Liver (tissue), 9 donors: Measurements from ENCODE around the gene MCU. TPM values are rescaled to one million over a fixed set of nuclear protein-coding genes. Genes with fewer than 3 reads are reported as not detected.

Experiments
- DNase-seq: peaks from one replicate; pipeline ENCODE4 v3.0.0-alpha.2; 2017; ENCODE audit warnings: low spot score
- H3K27ac ChIP-seq, 2 donors: one replicate each; pipeline ENCODE4 v1.7.0; 2013; ENCODE audit warnings: inconsistent platforms in 2 of 2, low read length in 2 of 2, control low read depth in 1 of 2, low read depth in 1 of 2, mild to moderate bottlenecking in 1 of 2
- H3K27me3 ChIP-seq, 4 donors: one replicate each; pipeline versions ENCODE4 v1.6.1 to v1.7.0; 2013; ENCODE audit warnings: low read length in 3 of 4, inconsistent platforms in 1 of 4, mild to moderate bottlenecking in 1 of 4, moderate library complexity in 1 of 4; ENCODE audit not compliant: control insufficient read depth in 4 of 4, insufficient read depth in 4 of 4
- H3K36me3 ChIP-seq, 4 donors: one replicate each; pipeline versions ENCODE4 v1.6.1 to v1.7.0; 2013; ENCODE audit warnings: low read length in 3 of 4, mild to moderate bottlenecking in 3 of 4, low read depth in 1 of 4, moderate library complexity in 1 of 4; ENCODE audit not compliant: control insufficient read depth in 4 of 4, insufficient read depth in 3 of 4
- H3K4me1 ChIP-seq, 4 donors: one replicate each; pipeline versions ENCODE4 v1.6.1 to v1.7.0; 2013; ENCODE audit warnings: low read length in 3 of 4, mild to moderate bottlenecking in 3 of 4, moderate library complexity in 1 of 4; ENCODE audit not compliant: control insufficient read depth in 4 of 4, insufficient read depth in 4 of 4
- H3K4me3 ChIP-seq, 3 donors: one replicate each; pipeline versions ENCODE4 v1.6.1 to v1.7.0; 2013; ENCODE audit warnings: low read length in 3 of 3, control low read depth in 1 of 3, low read depth in 1 of 3, mild to moderate bottlenecking in 1 of 3
- H3K9ac ChIP-seq, 2 donors: one replicate each; pipeline ENCODE4 v1.7.0; 2013; ENCODE audit warnings: low read length in 2 of 2, mild to moderate bottlenecking in 2 of 2, moderate library complexity in 2 of 2, control low read depth in 1 of 2, low read depth in 1 of 2
- H3K9me3 ChIP-seq, 4 donors: one replicate each; pipeline versions ENCODE4 v1.6.1 to v1.7.0; 2013; ENCODE audit warnings: low read length in 3 of 4; ENCODE audit not compliant: control insufficient read depth in 4 of 4
- EGR1 ChIP-seq, 2 donors: IDR thresholded peaks; 2 replicates each; pipeline ENCODE4 v1.6.1; 2016 to 2018; ENCODE audit warnings: antibody characterized with exemption in 2 of 2, low read depth in 2 of 2
- FOXA1 ChIP-seq: IDR thresholded peaks from 2 replicates; pipeline ENCODE4 v1.6.1; 2016; ENCODE audit warnings: antibody characterized with exemption
- FOXA2 ChIP-seq: IDR thresholded peaks from 2 replicates; pipeline ENCODE4 v1.6.1; 2016; ENCODE audit warnings: antibody characterized with exemption
- GABPA ChIP-seq, 2 donors: IDR thresholded peaks in 1 of 2; conservative IDR thresholded peaks in 1 of 2; 2 replicates each; pipeline ENCODE4 v1.6.1; 2016; ENCODE audit warnings: antibody characterized with exemption in 2 of 2, mild to moderate bottlenecking in 1 of 2, moderate library complexity in 1 of 2
- HNF4A ChIP-seq, 2 donors: conservative IDR thresholded peaks; 2 replicates each; pipeline ENCODE4 v1.6.1; 2016; ENCODE audit warnings: antibody characterized with exemption in 2 of 2, mild to moderate bottlenecking in 2 of 2
- HNF4G ChIP-seq: IDR thresholded peaks from 2 replicates; pipeline ENCODE4 v1.6.1; 2016; ENCODE audit warnings: antibody characterized with exemption
- JUND ChIP-seq, 2 donors: IDR thresholded peaks; 2 replicates each; pipeline ENCODE4 v1.6.1; 2016; ENCODE audit warnings: antibody characterized with exemption in 2 of 2
- NR2F2 ChIP-seq: IDR thresholded peaks from 2 replicates; pipeline ENCODE4 v1.6.1; 2016; ENCODE audit warnings: antibody characterized with exemption
- RAD21 ChIP-seq, 2 donors: IDR thresholded peaks; 2 replicates each; pipeline ENCODE4 v1.6.1; 2016; ENCODE audit warnings: antibody characterized with exemption in 2 of 2, mild to moderate bottlenecking in 2 of 2
- RXRA ChIP-seq, 2 donors: IDR thresholded peaks; 2 replicates each; pipeline ENCODE4 v1.6.1; 2017 to 2018; ENCODE audit warnings: antibody characterized with exemption in 2 of 2, mild to moderate bottlenecking in 1 of 2
- SP1 ChIP-seq: IDR thresholded peaks from 2 replicates; pipeline ENCODE4 v1.6.1; 2018; ENCODE audit warnings: antibody characterized with exemption, mild to moderate bottlenecking
- TAF1 ChIP-seq: conservative IDR thresholded peaks from 2 replicates; pipeline ENCODE4 v1.6.1; 2016; ENCODE audit warnings: antibody characterized with exemption, mild to moderate bottlenecking
- YY1 ChIP-seq: IDR thresholded peaks from 2 replicates; pipeline ENCODE4 v1.6.1; 2016; ENCODE audit warnings: antibody characterized with exemption, mild to moderate bottlenecking
- WGBS: extraction: QIAGEN DNeasy Blood & Tissue Kit; methylation state at CpG from one replicate; pipeline ENCODE4 v1.1.7; 2013; 5-methylcytosine and 5-hydroxymethylcytosine counted together
- polyA plus RNA-seq, 2 donors: library from polyadenylated mRNA; stranded (reverse) in 1 of 2; unstranded in 1 of 2; fragments of 200-250 nt in 1 of 2; fragments of >200 nt in 1 of 2; fragmentation: Nextera tagmentation in 1 of 2; extraction: Ambion mirVana in 1 of 2; gene quantifications; one replicate each; pipeline versions ENCODE4 v1.2.1 to v1.2.3, GENCODE V29; 2013 to 2015
- total RNA-seq, 2 donors: library from RNA; depleted of rRNA; stranded (reverse); fragments of >200 nt; gene quantifications; one replicate each; pipeline ENCODE4 v1.2.3, GENCODE V29; 2014
- TF ChIP-seq, protein P1 (sequence below): fragments of 150-350 bp; IDR thresholded peaks from 2 replicates; pipeline ENCODE4 v1.5.1; 2017; ENCODE audit warnings: improper control_type of control experiment, low read depth, low read length; ENCODE audit not compliant: missing input control
- TF ChIP-seq, protein P2 (sequence below): IDR thresholded peaks from 2 replicates; pipeline ENCODE4 v1.6.1; 2016; ENCODE audit warnings: antibody characterized with exemption
- TF ChIP-seq, protein P3 (sequence below): IDR thresholded peaks from 2 replicates; pipeline ENCODE4 v1.6.1; 2016; ENCODE audit warnings: antibody characterized with exemption
- TF ChIP-seq, protein P4 (sequence below): IDR thresholded peaks from 2 replicates; pipeline ENCODE4 v1.6.1; 2016; ENCODE audit warnings: antibody characterized with exemption, mild to moderate bottlenecking
- TF ChIP-seq, protein P5 (sequence below): IDR thresholded peaks from 2 replicates; pipeline ENCODE4 v1.6.1; 2016; ENCODE audit warnings: antibody characterized with exemption
- donor health status: healthy.
- donor health status: healthy.
- donor health status: healthy.
- donor health status: healthy.
- donor health status: healthy.

MCU gene
- total and polyA plus RNA-seq, 4 donors: 6.4 to 13.0 (median 8.8) TPM

DNA sequence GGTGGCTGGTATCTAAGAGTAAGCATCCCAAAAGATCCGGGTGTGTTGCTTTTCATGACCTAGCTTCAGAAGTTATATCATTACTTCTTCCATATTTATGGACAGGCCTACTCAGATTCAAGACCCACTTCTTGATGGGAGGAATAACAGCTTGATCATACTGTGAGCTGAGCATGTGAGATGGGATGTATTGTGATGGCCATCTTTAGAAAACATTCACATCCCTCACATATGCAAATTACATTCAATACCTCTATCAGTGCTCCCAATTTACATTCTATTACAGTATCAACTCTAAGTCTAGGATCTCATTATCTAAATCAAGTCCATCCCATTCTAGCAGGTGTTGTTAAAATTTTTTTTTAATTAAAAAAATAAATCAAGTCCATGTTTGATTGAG is 101.8 kb downstream of the MCU start:
- Histone ChIP-seq H3K4me3 (no peak overlapping the region), H3K27ac (no peak overlapping the region), H3K36me3 (no peaks in the 10 kb centered on the region), H3K9ac (no peak overlapping the region), H3K4me1 (no peaks in the 10 kb centered on the region), H3K9me3 (no peaks in the 10 kb centered on the region), H3K27me3 (no peaks in the 10 kb centered on the region)
- no peak for DNase-seq
- TF ChIP-seq, protein P1, sequence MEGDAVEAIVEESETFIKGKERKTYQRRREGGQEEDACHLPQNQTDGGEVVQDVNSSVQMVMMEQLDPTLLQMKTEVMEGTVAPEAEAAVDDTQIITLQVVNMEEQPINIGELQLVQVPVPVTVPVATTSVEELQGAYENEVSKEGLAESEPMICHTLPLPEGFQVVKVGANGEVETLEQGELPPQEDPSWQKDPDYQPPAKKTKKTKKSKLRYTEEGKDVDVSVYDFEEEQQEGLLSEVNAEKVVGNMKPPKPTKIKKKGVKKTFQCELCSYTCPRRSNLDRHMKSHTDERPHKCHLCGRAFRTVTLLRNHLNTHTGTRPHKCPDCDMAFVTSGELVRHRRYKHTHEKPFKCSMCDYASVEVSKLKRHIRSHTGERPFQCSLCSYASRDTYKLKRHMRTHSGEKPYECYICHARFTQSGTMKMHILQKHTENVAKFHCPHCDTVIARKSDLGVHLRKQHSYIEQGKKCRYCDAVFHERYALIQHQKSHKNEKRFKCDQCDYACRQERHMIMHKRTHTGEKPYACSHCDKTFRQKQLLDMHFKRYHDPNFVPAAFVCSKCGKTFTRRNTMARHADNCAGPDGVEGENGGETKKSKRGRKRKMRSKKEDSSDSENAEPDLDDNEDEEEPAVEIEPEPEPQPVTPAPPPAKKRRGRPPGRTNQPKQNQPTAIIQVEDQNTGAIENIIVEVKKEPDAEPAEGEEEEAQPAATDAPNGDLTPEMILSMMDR: no peak
- no peak for TF ChIP-seq RXRA (IDR thresholded peaks at IDR 0.05)
- TF ChIP-seq, protein P2, sequence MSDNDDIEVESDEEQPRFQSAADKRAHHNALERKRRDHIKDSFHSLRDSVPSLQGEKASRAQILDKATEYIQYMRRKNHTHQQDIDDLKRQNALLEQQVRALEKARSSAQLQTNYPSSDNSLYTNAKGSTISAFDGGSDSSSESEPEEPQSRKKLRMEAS: no peak
- TF ChIP-seq, protein P3, sequence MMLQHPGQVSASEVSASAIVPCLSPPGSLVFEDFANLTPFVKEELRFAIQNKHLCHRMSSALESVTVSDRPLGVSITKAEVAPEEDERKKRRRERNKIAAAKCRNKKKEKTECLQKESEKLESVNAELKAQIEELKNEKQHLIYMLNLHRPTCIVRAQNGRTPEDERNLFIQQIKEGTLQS: no peak
- no peak for TF ChIP-seq EGR1 (IDR thresholded peaks at IDR 0.05; ENCODE audit: low read depth in 2 of 2)
- TF ChIP-seq FOXA1: no peak
- TF ChIP-seq TAF1: no peak
- TF ChIP-seq NR2F2: no peak
- no peak for TF ChIP-seq GABPA (IDR thresholded peaks at IDR 0.05 in 1 of 2, conservative IDR thresholded peaks at IDR 0.05 in 1 of 2)
- no peak for TF ChIP-seq YY1
- TF ChIP-seq HNF4G: no peak
- TF ChIP-seq, protein P4, sequence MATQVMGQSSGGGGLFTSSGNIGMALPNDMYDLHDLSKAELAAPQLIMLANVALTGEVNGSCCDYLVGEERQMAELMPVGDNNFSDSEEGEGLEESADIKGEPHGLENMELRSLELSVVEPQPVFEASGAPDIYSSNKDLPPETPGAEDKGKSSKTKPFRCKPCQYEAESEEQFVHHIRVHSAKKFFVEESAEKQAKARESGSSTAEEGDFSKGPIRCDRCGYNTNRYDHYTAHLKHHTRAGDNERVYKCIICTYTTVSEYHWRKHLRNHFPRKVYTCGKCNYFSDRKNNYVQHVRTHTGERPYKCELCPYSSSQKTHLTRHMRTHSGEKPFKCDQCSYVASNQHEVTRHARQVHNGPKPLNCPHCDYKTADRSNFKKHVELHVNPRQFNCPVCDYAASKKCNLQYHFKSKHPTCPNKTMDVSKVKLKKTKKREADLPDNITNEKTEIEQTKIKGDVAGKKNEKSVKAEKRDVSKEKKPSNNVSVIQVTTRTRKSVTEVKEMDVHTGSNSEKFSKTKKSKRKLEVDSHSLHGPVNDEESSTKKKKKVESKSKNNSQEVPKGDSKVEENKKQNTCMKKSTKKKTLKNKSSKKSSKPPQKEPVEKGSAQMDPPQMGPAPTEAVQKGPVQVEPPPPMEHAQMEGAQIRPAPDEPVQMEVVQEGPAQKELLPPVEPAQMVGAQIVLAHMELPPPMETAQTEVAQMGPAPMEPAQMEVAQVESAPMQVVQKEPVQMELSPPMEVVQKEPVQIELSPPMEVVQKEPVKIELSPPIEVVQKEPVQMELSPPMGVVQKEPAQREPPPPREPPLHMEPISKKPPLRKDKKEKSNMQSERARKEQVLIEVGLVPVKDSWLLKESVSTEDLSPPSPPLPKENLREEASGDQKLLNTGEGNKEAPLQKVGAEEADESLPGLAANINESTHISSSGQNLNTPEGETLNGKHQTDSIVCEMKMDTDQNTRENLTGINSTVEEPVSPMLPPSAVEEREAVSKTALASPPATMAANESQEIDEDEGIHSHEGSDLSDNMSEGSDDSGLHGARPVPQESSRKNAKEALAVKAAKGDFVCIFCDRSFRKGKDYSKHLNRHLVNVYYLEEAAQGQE: no peak
- TF ChIP-seq FOXA2: no peak
- TF ChIP-seq, protein P5, sequence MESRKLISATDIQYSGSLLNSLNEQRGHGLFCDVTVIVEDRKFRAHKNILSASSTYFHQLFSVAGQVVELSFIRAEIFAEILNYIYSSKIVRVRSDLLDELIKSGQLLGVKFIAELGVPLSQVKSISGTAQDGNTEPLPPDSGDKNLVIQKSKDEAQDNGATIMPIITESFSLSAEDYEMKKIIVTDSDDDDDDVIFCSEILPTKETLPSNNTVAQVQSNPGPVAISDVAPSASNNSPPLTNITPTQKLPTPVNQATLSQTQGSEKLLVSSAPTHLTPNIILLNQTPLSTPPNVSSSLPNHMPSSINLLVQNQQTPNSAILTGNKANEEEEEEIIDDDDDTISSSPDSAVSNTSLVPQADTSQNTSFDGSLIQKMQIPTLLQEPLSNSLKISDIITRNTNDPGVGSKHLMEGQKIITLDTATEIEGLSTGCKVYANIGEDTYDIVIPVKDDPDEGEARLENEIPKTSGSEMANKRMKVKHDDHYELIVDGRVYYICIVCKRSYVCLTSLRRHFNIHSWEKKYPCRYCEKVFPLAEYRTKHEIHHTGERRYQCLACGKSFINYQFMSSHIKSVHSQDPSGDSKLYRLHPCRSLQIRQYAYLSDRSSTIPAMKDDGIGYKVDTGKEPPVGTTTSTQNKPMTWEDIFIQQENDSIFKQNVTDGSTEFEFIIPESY: no peak
- no peak for TF ChIP-seq RAD21 (IDR thresholded peaks at IDR 0.05)
- TF ChIP-seq HNF4A (conservative IDR thresholded peaks at IDR 0.05): no peak
- TF ChIP-seq JUND (IDR thresholded peaks at IDR 0.05): no peak
- no peak for TF ChIP-seq SP1
- WGBS: 99% methylated on average over 1 of the region's 1 CpG
